NCI-H187 treated with DMSO at 0.1 percent for 48 hours (cell line): ENCODE results near the gene TUBB.
"Not testable (repeated sequence)": the region's sequence is repeated elsewhere in the genome, so short reads cannot be mapped to it uniquely, and the experiment has no call there.

Experiments used
- DNase-seq: peaks from one replicate; lab custom pipeline; 2025; lab: John Stamatoyannopoulos, UW

TUBB gene

DNA sequence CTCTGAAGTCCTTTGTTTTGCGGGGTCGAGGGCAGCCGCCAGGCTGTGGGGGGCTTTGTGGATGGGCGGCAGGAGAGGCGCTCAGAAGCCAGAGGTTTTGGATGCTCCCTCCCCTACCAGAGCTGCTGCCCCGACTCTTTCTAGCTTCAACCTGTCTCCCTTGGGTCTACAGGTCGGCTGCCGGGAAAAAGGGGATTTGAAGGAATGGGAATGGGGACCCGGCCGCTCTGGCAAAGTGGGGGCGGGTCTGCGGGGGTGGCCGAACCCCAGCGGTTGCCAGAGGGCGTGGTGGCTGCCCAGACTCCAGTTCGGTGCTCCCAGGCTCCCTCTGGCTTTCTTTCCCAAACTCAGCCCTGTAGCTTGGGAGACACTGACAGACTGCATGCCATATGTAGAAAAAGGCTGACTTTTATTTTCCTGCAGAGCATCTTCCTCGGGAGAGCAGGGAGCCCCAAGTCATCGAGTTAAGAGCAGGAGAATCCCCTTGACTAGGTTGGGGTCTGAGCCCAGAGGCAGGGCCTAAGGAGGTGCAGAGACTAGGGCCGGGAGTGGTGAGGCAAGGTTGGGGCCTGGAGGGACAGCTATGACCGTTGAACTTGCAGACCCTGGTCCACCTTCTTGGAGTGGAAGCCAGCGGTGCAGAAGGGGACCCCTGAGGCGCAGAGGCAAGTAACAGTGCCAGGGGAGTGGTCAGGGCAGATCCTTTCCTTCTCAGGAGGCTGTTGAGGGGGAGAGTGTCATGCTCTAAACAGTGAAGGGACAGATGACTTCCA lies 32.3 kb upstream of the TUBB start:
- no peak for DNase-seq

DNA sequence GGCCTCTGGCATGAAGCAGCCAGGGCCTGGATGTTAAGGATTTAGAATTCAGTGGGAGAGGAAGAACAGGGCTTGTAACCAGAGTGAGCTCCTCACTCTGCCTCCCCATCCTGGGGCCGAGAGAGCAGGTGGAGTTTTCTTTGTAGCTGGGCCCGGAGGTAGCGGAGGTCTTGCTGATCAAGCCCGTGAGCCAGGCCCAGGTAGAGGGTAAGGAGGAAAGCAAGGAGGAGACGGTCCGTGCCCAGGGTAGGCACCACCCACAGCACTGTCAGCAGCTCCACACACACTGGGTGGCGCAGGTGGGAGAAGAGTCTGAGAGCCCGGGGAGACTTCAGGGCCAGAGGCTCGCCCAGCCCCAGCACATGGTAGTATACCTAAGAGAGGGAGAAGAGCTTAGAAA lies 31.6 kb upstream of the TUBB start:
- no peak for DNase-seq

DNA sequence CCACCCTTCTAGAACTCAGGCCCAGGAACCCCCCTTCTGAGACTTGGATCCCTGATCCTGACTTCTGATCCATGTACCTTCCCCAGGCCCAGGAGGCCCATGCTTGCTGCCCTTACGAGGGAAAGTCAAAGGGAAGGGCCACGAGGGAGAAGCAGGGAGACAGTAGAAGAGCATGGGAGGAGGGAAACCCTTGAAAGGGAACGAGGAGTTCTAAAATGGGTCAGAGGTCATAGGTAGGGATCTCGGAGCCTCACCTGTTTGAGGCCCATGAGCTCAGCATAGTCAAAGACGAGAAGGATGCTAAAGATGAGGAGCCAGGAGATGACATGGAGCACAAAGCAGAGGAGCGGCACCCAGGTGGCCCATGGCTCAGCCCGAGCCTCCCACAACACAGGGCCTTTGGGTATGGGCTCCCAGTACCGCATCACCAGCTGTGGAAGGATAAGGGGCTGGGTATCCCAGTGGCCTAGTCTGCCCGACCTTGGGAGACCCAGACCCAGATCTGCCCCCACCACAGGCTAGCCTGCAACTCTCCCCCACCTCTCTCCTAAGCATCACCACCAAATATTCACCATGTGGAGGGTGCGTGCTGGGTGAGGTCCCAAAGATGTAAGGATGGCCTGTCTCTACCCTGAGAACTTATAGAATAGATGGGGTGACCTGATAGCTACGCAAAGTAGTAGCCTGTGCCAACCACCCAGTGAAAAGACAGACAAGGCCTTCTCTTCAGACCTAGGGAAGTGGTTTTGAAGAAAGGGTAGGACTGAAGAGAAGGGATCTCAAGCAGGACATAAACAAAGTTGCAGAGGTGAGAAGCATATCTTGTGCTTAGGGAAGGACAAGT lies 30.9 kb upstream of the TUBB start:
- DNase-seq: no peak

DNA sequence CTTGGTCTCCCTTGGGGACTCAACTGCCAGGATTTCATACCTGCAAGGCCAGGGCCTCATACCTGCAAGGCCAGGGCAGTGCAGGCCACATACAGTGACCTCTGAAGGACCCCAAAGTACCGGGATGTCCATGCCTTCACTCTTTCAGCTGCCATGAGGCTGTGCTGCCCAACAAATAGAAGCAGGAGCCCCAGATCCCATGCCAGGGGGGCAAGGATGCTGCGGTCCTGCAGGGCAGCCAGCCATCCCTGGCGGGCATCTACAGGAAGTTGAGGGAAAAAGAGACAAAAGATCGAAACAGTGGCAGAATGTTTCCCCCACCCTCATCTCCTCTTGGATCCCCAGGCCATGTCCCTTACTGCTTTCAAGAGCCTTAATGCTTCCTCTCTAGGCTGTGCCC lies 30.2 kb upstream of the TUBB start:
- no peak for DNase-seq

DNA sequence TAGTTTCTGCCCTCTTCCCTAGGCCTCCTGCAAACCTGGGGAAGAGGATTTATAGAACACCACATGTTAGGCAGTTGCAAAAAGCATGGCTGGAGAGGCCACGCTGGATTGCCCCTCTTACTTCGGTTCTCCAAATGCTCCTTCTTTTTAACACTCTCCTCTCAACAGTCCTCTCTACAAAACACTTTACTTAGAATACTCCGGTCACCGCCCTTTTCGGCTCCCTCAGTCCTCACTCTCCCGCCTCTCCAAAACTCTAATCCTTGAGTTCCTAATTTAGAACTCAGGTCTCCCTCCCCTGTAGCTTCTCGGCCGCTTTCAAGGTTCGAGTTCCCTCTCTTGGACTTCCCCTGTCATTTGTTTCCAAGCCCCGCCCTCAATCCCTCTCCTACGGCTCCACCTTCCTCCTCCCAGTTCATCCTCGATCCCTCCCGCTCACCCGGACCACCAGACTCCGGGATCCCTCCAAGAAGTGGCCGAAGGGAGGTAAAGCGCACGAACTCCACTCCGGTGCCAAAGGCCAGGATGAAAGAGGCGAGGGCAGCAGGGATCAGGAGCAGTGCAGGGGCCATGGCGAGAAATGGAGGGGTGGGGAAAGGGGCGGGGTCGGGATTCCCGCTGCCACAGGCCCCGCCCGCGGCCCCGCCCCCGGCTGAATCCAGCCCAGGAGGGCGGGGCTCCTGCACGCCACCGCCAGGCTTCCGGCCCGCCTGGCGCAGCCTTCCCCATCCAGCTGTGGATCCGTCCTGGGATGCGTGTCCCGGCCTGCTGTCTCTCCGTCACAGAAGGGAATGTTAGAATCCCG lies 29.5 kb upstream of the TUBB start, which contains the start of gene NRM:
Gene NRM (minus strand): TSS at position 582 of the 805 bp plus-strand sequence. CDS start 10 bp downstream, at position 572.
- DNase-seq: peak; percentile 47

DNA sequence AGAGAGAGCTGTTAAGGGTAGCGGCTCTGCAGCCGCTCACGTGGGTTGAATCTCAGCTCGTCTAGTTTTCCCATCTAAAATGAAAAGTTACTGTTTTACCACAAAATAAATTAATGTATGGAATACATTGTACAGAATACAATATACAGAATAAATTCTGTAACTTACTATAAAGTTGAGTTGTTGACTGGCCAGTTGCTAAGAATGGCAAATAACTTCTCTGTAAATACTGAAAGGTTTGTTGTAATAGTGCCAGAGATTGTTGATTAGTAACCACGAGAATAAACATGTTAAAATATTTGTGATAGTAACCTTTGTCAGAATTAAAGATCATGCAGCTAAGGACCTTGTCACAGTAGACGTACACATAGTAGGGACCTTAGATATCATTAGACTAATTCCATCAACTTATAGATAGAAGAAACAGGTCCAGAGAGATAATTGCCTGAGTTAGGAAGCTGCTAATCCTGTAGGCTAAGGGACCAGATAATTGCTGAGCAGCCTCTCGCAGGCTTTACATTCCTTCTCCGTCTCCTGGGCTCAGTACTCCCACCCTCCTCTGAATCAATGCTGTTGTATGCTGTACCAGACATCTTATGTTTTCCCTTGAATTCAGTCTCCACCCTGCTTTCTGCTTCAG lies 28.8 kb upstream of the TUBB start:
- no peak for DNase-seq

DNA sequence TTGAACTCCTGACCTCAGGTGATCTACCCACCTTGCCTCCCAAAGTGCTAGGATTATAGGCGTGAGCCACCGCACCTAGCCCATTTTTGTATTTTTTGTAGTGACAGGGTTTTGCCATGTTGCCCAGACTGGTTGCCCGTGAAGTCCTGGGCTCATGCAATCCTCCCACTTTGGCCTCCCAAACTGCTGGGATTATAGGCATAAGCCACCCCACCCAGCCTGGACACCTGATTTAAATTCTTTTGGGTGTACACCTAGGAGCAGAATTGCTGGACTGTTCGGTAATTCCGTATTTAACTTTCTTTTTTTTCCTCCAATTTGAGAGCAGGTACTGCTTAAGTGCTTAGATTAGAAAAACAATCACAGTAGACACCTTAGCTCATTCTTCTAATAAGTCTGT lies 23.7 kb upstream of the TUBB start:
- no peak for DNase-seq

DNA sequence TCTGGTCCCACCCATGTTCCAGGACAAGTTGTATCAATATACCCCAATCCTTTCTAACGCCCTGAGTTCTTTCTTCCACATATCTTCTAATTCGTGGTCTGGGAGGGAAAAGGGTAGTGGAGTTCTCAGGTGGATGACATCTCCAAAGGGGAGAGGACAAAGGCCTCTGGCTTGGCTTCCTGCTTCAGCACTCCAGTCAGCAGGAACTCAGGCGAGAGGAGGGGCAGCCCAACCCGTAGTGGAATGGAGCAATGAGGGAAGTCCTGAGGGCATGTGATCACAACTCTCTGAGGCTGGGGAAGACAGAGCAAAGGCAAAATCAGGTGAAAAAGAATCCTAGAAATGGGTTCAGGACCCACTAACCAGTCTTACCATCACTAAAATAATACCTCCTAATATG lies 19.8 kb upstream of the TUBB start:
- no peak for DNase-seq

DNA sequence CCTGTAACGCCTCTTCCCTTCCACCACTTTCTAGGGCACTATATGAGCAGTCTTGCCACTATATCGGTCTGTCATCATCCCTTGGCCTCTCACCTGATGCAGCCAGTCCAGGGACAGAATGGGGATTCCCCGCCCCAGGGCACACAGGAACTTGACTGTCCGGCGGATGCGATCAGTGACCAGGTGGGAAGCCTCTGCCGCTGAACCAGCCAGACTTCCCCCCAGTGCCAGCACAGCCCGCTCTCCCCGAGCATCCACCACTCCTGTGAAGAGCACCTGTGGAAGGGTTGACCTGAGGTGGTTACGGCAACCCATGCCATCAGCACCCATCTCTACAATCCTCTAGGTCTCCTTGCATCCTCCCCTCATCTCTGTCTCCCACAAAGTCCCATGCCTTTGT lies 17.1 kb upstream of the TUBB start:
- DNase-seq: no peak

DNA sequence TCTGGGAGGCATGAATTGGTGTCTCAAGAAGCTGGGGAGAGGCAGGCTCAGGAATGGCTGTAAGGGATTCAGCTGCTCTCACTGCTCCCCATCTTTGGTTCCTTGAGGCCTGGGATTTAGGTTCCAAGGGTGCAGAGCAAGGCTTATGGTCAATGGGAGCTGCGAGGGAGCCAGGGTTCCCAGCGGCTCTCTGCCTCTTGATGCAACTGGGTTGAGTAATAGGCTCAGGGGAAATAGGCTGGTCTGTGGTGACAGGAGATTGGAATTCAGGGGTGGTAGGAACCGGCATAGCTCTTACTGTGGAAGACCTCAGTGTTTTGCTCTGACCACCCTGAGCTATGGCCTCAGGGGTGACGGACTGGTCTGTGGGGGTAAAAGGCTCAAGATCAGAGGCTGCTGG lies 16.3 kb upstream of the TUBB start:
- DNase-seq: no peak

DNA sequence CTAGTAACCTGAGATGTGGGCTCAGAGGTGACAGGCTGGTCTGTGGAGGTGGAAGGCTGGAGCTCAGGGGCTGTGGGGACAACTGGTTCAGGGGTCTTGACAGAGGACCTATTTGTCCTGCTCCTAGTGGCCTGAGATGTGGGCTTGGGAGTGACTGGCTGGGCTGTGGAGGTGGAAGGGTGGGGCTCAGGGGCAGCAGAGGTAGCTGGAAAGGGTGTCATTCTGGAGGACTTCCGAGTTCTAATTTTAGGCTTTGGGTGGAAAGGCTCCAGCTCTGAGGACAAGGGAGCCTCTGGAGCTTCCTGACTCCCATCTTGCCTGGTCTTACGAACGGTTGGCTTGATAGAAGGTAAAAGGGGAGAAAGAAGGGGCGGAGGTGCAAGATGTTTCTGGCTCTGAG lies 14.5 kb upstream of the TUBB start:
- DNase-seq: no peak

DNA sequence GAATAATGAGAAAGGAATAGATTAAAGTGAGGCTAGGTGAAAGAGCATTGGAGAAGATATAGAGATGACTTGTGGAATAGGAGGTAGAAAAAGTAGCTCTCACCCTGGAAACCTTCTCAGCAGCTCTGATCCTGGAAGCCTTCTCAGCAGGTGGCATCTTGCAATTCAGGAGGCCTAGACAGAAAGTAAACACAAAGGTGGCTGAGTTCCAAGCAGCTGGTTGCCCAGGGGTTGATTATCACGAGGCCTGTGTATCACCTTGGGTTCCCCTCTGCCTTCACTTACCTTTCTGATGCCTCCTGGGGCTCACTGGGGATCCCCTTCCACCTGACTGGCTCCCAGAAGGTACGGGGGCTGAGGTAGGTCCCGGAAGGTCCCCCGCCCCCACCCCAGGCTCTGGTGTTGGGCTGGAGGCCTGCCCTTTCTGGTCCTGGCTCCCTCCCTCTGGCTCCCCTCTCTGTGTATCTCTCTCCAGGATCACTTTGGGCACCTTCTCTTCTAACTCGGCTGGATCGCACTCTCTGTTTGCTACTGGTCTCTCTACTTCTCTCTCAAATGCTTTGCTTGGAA lies 12.8 kb upstream of the TUBB start:
- peak; percentile 58 for DNase-seq

DNA sequence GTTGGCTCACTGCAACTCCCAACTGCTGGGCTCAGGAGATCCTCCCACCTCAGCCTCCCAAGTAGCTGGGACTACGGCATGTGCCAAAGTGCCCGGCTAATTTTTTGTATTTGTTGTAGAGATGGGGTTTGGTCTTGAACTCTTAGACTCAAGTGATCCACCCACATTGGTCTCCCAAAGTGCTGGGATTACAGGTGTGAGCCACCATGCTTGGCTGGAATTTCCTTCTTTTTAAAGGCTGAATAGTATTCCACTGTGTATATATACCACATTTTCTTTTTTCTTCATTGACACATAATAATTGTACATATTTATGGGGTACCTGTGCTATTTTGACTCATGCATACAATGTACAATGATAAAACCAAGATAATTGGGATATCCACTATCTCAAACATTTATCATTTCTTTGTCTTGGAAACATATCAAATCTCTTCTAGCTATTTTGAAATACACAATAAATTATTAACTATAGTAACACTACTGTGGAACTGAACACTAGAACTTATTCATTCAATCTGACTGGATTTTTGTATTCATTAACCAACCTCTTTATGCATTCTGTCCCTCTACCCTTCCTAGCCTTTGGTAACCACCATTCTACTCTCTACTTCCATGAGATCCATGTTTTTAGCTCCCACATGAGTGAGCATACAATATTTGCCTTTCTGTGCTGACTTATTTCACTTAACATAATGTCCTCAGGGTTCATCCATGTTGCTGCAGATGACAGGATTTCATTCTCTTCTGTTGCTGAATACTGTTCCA lies 10.9 kb upstream of the TUBB start:
- DNase-seq: no peak

DNA sequence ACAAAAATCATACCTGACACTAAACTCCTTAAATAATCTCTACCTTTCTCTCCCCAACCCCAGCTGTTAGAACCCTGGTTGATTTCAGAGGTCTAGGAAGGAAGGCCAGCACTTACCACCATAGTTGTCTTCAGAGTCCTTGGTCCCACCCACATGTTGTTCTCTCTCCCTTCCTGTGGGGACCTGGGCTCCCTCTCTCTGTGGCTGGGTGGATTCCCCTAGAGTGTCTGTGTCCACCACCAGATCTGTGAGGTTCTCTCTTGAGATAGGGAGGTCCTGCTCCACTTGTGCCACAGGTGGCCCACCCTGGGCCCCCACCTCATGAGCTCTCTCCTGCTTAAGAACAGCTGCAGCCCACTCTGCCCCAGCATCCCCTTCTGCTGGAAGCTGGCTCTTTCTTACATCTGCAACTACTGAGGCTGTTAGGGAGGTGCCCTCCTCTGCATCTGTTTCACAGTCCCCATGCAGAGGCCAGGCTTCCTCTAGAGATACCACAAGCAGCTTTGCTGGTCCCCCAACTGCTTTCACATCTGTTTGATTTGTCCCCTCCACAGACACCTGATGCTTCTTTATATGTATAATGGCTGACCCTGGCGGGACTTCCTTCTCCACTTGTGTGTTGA lies 8.3 kb upstream of the TUBB start:
- DNase-seq: no peak

DNA sequence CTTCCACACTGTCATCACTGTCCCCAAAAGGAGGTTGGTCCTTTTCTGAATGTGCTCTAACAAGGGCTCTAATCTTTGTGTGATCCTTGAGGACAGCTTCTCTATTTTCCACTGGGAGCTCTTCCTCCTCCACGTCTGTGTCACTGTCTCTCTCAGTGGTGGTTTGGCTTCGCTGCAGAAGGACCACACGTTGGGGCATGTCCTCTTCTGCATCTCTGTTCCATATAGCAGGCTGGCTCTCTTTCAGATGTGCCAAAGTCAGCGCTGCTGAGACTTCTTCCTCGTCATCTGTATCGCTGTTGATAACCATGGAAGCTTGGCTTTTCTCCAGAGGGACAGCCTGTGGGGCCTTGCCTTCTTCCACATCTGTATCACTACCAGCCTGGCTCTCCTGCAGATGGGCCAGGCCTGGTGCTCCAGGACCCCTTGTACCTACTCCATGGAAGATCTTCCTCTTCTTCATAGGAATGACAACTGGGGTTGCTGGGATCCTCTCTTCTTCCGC lies 7.7 kb upstream of the TUBB start:
- DNase-seq: no peak

DNA sequence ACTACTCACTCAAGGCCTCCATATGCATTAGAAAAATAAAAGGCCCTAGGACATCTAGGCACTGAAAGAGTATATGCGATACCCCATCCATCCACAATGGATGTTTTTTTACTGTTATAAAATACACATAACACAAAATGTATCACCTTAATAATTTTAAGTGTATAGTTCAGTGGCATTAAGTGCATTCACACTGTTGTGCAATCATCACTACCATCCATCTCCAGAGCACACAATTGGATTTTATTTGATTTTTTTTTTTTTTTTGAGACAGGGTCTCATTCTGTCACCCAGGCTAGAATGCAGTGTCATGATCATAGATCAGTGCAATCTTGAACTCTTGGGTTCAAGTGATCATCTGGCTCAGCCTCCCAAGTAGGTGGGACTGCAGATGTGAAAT lies 5.9 kb upstream of the TUBB start:
- DNase-seq: no peak

DNA sequence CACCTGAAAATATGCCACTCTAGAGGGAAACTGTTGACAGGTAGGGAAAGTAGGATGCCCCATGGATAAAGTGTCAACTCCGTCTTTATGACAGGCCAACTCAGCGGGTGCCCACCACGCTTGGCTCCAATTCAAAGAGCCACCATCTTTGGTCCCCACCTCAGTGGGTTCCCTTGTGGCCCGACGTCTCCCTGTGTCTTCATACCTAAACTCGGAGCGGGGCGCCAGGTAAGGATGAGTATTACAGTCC lies 3.3 kb upstream of the TUBB start:
- no peak for DNase-seq

DNA sequence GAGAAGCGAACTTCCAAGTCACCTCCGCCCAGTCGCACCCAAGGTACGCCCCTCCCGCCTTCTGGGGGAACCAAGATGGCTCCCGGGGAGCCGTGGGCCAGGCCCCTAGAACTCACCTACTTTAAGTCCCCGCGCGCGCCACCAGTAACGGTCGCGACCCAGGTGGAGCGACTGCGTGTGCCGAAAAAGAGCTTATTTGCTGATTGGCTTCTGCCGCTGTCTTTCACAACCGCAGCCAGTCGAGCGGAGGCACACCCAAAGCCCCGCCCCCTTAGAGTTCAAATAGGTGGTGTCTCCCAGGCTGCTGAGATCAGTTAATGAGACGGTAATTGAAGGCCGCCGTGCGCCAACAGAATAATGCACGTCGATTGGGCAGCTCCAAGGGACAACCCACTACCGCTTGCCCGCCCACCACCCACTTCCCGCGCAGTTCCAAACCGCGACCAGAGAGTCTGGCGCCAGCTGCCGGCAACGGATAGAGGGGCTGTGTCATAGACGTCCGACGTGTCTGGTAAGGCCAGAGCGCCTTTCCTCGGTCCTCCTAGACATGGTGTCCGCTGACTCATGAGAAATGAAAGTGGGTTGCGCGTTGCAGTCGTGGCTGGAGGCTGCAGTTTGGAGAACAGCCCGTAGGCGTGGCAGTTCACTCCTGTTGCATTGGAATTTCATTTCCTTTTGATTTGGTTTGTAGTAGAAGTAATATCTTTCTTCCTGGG lies 2.9 kb upstream of the TUBB start, which contains the start of gene MDC1:
Gene MDC1 (minus strand): TSS at position 153 of the 716 bp plus-strand sequence. CDS start 2,106 bp downstream, outside the sequence.
- peak; percentile 95 for DNase-seq

DNA sequence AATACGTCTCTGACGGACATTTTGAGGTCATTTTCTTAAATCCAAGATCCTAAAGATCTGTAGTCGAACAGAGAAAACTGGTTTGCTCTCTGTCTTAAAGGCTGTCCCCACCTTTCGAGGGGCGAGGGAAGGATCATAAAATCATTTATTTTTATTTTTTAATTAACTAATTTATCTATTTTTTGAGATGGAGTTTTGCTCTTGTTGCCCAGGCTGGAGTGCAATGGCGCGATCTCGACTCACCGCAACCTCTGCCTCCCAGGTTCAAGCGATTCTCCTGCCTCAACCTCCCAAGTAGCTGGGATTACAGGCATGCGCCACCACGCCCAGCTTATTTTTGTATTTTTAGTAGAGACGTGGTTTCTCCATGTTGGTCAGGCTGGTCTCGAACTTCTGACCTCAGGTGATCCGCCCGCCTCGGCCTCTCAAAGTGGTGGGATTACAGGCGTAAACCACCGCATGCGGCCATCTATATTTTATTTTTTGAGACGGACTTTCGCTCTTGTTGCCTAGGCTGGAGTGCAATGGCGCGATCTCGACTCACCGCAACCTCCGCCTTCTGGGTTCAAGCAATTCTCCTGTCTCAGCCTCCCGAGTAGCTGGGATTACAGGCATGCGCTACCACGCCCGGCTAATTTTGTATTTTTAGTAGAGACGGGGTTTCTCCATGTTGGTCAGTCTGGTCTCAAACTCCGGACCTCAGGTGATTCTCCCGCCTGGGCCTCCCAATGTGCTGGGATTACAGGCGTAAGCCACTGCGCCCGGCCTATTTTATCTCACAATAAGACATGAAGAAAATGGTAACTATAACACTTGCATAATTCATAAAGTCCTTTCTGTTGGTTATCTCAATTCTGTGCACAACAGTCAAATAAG lies 2.1 kb upstream of the TUBB start:
- not testable (repeated sequence) for DNase-seq
